Fibroblast of lung (primary cell): ENCODE data around the gene SLFN14.

ENCODE experiments used
- CTCF ChIP-seq, 2 donors: IDR thresholded peaks in 1 of 2; conservative IDR thresholded peaks in 1 of 2; 1 replicate in 1 of 2; 2 replicates in 1 of 2; pipeline ENCODE4 v1.5.1; 2011 to 2012; ENCODE audit warnings: low read length in 2 of 2, control low read depth in 1 of 2, inconsistent platforms in 1 of 2, low read depth in 1 of 2, mild to moderate bottlenecking in 1 of 2
- EZH2 ChIP-seq: IDR thresholded peaks from 2 replicates; pipeline ENCODE4 v1.5.1; 2012; ENCODE audit warnings: low read length, control low read depth, mild to moderate bottlenecking; ENCODE audit errors: missing control alignments

DNA sequence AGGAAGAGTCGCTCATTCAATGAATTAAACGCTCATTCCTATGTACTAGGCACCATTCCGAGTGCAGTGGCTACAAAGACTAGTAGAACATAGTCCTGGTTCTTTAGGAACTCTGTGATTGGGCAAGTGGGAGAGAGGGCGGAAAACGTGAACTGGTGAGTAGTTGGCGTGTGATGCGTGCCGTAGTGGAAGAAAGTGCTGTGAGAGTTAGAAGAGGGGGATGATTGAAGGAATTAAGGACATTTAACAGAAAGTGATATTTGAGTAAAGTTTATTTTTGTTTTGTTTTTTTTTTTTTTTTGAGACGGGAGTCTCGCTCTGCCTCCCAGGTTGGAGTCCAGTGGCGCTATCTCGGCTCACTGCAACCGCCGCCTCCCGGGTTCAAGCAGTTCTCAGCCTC is 7.9 kb upstream of the SLFN14 start:
- TF ChIP-seq CTCF (conservative IDR thresholded peaks at IDR 0.05 in 1 of 2, IDR thresholded peaks at IDR 0.05 in 1 of 2; ENCODE audit: low read depth in 1 of 2, low read length in 2 of 2) (no peak), EZH2 (no peak)
